Upper lobe of left lung (tissue), 4 donors: ENCODE data around the gene GDE1.

Experiments
- EP300 ChIP-seq, 4 donors: sonication (generic); formaldehyde crosslinking; IDR thresholded peaks; one replicate each; pipeline ENCODE4 v1.5.1; 2017; ENCODE audit warnings: antibody characterized with exemption in 4 of 4, control low read depth in 2 of 4
- POLR2A ChIP-seq, 4 donors: fragments of 450-650 bp; IDR thresholded peaks; one replicate each; pipeline ENCODE4 v1.5.1; 2016 to 2017; ENCODE audit warnings: antibody characterized with exemption in 4 of 4, mild to moderate bottlenecking in 2 of 4
- POLR2AphosphoS5 ChIP-seq, 2 donors: sonication (generic); formaldehyde crosslinking; IDR thresholded peaks; one replicate each; pipeline ENCODE4 v1.5.1; 2017; ENCODE audit warnings: antibody characterized with exemption in 2 of 2
- TF ChIP-seq, protein P1 (sequence below), 6 experiments: fragments of 450-650 bp in 4 of 6; fragments of 200-600 bp in 2 of 6; sonication (generic) in 2 of 6; IDR thresholded peaks; one replicate each; pipeline ENCODE4 v1.5.1; 2016 to 2019; ENCODE audit warnings: antibody characterized with exemption in 6 of 6

GRCh38 chr16:19566362-19566761 is 44.5 kb upstream of the GDE1 start:
- TF ChIP-seq, protein P1, sequence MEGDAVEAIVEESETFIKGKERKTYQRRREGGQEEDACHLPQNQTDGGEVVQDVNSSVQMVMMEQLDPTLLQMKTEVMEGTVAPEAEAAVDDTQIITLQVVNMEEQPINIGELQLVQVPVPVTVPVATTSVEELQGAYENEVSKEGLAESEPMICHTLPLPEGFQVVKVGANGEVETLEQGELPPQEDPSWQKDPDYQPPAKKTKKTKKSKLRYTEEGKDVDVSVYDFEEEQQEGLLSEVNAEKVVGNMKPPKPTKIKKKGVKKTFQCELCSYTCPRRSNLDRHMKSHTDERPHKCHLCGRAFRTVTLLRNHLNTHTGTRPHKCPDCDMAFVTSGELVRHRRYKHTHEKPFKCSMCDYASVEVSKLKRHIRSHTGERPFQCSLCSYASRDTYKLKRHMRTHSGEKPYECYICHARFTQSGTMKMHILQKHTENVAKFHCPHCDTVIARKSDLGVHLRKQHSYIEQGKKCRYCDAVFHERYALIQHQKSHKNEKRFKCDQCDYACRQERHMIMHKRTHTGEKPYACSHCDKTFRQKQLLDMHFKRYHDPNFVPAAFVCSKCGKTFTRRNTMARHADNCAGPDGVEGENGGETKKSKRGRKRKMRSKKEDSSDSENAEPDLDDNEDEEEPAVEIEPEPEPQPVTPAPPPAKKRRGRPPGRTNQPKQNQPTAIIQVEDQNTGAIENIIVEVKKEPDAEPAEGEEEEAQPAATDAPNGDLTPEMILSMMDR (IDR thresholded peaks at IDR 0.05): no peak
- TF ChIP-seq POLR2A (IDR thresholded peaks at IDR 0.05) (no peak), POLR2AphosphoS5 (IDR thresholded peaks at IDR 0.05) (no peak), EP300 (IDR thresholded peaks at IDR 0.05) (no peak)
